D721Med (cell line): Measurements from ENCODE around the gene NINL.

Experiments
- DNase-seq: peaks from one replicate; pipeline ENCODE4 v3.0.0; 2011; ENCODE audit warnings: low spot score; ENCODE audit not compliant: insufficient read length
- FAIRE-seq: peaks from 2 replicates; lab custom pipeline; 2011; peaks lifted over from hg19 to GRCh38; lab: Jason Lieb, UNC
- TF ChIP-seq, protein P1 (sequence below): IDR thresholded peaks from 2 replicates; pipeline ENCODE4 v1.5.1; 2012; ENCODE audit warnings: mild to moderate bottlenecking, control low read depth; ENCODE audit not compliant: insufficient read depth; ENCODE audit errors: missing control alignments

Gene NINL

DNA sequence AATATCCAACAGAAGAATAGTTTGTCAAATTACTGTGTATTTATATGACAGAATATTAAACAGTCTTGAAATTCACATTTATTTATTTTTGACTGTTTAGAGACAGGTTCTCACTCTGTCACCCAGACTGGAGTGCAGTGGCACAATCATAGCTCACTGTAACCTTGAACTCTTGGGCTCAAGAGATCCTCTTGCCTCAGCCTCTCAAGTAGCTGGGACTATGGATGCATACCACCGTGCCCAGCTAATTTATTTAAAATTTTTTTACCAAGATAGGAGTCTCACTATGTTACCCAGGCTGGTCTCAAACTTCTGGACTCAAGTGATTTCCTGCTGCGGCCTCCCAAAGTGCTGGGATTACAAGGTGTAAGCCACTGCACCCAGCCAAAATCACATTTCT lies 57.4 kb downstream of the NINL start:
- FAIRE-seq (no peak), DNase-seq (no peak)
- TF ChIP-seq, protein P1, sequence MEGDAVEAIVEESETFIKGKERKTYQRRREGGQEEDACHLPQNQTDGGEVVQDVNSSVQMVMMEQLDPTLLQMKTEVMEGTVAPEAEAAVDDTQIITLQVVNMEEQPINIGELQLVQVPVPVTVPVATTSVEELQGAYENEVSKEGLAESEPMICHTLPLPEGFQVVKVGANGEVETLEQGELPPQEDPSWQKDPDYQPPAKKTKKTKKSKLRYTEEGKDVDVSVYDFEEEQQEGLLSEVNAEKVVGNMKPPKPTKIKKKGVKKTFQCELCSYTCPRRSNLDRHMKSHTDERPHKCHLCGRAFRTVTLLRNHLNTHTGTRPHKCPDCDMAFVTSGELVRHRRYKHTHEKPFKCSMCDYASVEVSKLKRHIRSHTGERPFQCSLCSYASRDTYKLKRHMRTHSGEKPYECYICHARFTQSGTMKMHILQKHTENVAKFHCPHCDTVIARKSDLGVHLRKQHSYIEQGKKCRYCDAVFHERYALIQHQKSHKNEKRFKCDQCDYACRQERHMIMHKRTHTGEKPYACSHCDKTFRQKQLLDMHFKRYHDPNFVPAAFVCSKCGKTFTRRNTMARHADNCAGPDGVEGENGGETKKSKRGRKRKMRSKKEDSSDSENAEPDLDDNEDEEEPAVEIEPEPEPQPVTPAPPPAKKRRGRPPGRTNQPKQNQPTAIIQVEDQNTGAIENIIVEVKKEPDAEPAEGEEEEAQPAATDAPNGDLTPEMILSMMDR: no peak

DNA sequence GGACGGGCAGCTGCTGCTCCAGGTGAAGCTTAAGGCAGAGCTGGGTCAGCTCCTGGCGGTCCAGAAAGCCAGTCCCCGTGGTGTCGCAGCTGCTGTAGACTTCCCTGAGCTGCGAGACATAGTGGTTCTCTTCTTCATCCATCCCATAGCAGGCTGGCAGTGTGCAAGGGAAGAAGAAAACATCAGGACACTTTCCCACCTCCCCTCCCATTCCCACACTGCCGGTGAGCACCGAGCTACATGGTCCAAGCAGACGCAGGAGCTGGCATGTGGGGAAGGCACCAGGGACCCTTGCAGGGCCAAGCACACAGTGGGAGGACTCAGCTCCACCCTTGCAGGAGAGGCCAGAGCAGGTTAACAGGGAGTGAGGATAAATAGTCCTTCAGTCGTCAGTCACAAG lies 58.9 kb downstream of the NINL start:
- DNase-seq: no peak
- no peak for FAIRE-seq
- TF ChIP-seq, protein P1: no peak

DNA sequence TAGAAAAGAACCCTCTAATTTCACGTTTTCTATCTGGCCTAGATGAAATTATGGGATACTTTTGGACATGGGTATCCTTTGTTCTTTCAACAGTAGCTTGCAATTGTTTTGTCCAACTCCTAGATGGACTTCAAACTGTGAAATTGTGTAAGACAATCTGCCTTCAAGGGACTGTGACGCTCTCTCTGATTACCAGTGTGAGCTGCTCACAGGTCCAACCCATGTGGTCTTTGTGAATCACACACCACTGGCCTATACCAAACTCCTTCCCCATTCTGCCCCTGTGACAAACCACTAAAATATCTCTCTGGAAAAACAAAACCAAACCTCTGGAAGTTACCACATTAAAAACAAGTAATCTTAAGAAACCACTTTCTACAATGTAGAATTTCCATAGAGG lies 59.5 kb downstream of the NINL start:
- DNase-seq (no peak), FAIRE-seq (no peak)

DNA sequence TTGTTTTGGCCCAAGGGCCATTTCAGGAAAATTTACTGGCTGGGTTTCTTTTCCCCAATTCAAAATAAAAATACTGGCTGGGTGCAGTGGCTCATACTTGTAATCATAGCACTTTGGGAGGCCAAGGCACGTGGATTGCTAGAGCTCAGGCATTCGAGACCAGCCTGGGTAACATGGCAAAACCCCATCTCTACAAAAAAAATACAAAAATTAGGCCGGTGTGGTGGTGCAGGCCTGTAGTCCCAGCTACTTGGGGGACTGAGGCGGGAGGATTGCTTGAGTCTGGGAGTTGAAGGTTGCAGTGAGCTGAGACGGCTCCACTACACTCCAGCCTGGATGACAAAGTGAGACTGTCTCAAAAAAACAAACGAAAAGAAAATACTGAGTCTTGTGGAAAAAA lies 60.0 kb downstream of the NINL start:
- no peak for FAIRE-seq
- TF ChIP-seq, protein P1: no peak
- no peak for DNase-seq

More for the DNA sequence above, 59.5 kb downstream of the NINL start:
- TF ChIP-seq, protein P1: no peak

DNA sequence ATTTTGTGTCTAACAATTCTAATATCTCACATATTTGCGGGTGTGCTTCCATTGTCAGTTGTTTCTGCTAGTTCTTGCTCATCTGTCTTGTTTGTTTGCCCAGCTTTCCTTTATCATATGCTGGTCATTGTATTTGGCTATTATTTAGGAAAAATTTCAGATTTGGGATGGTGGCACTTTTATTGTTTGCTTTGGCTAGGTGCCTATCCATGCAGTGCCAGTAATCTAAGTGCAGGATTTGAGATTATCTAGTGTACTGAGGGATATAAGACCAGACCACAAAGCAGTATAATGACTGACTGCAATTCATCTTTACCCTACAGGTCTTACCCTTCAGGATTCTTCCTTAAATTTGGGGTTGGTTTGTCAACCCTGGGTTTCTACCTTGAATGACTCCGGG lies 63.9 kb downstream of the NINL start:
- TF ChIP-seq, protein P1: no peak
- no peak for DNase-seq
- no peak for FAIRE-seq

DNA sequence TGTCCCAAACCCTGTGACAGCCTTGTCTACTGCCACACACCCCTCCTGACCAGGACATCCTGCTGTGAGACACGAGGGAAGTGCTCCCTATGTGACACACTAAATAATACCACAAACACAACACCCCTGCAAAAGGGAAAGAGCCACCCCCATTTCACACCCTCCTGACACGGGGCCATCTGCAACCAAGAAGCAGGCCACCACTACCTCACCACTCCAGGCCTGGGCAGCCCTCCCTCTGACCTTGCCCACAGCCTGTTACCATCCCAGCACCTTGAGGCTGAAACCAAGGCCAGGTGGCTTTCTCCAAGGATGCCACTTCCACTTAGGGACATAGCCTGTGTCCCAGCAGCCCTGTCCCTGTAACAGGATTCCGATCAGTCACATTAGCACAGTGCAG lies 68.2 kb downstream of the NINL start:
- FAIRE-seq (no peak), DNase-seq (no peak)
- TF ChIP-seq, protein P1: no peak

DNA sequence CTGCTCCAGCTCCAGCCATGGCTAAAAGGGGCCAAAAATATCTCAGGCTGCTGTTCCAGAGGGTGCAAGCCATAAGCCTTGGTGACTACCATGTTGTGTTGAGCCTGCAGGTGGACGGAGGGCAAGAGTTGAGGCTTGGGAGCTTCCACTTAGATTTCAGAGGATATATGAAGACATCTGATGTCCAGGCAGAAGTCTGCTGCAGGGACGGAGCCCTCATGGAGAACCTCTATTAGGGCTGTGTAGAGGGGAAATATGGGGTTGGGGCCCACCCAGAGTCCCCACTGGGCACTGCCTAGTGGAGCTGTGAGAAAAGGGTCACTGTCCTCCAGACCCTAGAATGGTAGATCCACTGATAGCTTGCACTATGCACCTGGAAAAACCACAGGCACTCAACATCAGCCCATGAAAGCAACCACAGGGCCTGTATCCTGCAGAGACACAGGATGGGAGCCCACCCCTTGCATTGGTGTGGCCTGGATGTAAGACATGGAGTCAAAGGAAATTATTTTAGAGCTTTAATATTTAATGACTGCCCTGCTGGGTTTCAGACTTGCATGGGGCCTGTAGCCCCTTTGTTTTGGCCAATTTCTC lies 70.5 kb downstream of the NINL start:
- FAIRE-seq (no peak), DNase-seq (no peak)
- TF ChIP-seq, protein P1: no peak
